Kidney epithelial cell (primary cell): ENCODE results near the gene PCDH10. TPM values are rescaled to one million over a fixed set of nuclear protein-coding genes. Genes with fewer than 3 reads are reported as not detected.

ENCODE experiments used
- DNase-seq: peaks from one replicate; pipeline ENCODE4 v3.0.0-alpha.2; 2010; ENCODE audit warnings: low read depth
- H3K27me3 ChIP-seq: 2 replicates; pipeline ENCODE4 v1.6.0; 2011; ENCODE audit warnings: low read length; ENCODE audit not compliant: control insufficient read depth, insufficient read depth
- H3K36me3 ChIP-seq: 2 replicates; pipeline ENCODE4 v1.5.1; 2011; ENCODE audit warnings: low read length; ENCODE audit not compliant: control insufficient read depth, insufficient read depth
- H3K4me3 ChIP-seq: 2 replicates; pipeline ENCODE4 v1.5.1; 2011; ENCODE audit warnings: low read depth, mild to moderate bottlenecking, control low read depth, low read length
- total RNA-seq: library from RNA; depleted of rRNA; stranded (reverse); fragments of >200 nt; gene quantifications from 2 replicates; pipeline ENCODE4 v1.2.3, GENCODE V29; 2015
- TF ChIP-seq, protein P1 (sequence below): IDR thresholded peaks from 2 replicates; pipeline ENCODE4 v1.5.1; 2011; ENCODE audit warnings: mild to moderate bottlenecking, moderate library complexity, low read length, control low read depth, inconsistent platforms; ENCODE audit not compliant: insufficient read depth, poor library complexity, severe bottlenecking

Gene PCDH10
- total RNA-seq, 1 donor from 2014 or later: 2.0 TPM

DNA sequence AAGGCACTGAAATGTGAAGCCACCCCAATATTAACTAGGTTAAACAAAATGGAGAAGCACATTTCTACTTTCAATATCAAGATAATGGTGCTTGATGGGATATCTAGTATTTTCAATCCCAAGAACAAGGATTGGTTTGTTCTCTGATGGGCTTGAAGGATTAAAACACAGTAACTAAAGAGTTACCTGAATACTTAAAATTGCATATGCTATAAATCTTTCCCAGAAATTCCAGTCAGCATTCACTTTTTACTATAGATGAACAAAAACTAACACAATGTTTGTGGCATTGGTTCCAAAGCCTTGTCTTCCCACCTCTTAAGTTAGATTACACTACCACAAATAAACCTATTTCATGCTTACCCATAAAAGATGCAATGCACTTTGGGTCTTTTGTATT lies 3.9 kb upstream of the PCDH10 start:
- no peak for DNase-seq
- no peaks in the 10 kb centered on the region for H3K36me3 ChIP-seq
- H3K4me3 ChIP-seq: no peak overlapping the region
- TF ChIP-seq, protein P1, sequence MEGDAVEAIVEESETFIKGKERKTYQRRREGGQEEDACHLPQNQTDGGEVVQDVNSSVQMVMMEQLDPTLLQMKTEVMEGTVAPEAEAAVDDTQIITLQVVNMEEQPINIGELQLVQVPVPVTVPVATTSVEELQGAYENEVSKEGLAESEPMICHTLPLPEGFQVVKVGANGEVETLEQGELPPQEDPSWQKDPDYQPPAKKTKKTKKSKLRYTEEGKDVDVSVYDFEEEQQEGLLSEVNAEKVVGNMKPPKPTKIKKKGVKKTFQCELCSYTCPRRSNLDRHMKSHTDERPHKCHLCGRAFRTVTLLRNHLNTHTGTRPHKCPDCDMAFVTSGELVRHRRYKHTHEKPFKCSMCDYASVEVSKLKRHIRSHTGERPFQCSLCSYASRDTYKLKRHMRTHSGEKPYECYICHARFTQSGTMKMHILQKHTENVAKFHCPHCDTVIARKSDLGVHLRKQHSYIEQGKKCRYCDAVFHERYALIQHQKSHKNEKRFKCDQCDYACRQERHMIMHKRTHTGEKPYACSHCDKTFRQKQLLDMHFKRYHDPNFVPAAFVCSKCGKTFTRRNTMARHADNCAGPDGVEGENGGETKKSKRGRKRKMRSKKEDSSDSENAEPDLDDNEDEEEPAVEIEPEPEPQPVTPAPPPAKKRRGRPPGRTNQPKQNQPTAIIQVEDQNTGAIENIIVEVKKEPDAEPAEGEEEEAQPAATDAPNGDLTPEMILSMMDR: no peak
- peaks cover 9% of the 10 kb centered on the region for H3K27me3 ChIP-seq

DNA sequence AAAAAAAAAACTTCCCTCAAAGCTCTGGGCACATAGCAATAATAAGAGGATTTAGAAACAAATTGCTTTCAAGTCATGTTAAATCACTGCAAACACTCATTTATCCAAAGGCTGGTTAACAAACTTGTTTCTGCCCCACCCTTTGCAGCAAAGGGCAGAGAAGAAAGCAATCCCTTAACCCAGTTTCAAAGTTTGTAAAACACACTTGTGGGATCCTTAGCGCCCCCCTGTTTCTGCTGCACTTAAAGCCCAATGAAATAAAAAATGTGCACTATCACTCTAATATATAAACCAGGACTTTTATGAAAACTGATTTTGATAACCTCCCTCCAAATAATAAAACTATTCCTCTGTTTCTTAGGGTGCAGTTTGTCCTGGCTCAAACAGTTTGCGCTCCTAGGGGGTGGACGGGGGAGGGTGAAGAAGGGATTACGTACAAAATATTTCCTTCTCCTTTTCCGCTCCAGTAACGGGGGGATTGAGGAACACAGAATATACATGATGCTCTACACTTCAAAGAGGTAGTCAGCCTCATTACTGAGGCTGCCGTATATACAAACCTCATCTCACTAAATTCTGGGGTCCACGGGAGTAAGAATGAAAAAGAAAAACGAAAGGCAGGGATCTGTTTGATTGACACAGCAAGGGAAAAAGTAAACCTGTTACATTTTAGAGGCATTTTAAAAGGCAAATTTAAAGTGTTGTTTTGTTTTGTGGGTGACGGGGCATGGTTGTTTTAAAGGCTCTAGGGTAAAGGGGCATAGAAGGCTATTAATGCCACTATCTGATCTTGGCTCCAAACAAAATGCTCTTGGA lies 3.1 kb upstream of the PCDH10 start:
- peaks cover 16% of the 10 kb centered on the region for H3K27me3 ChIP-seq
- H3K36me3 ChIP-seq: no peaks in the 10 kb centered on the region
- TF ChIP-seq, protein P1: no peak
- H3K4me3 ChIP-seq: peak overlapping the region; percentile 37
- no peak for DNase-seq

DNA sequence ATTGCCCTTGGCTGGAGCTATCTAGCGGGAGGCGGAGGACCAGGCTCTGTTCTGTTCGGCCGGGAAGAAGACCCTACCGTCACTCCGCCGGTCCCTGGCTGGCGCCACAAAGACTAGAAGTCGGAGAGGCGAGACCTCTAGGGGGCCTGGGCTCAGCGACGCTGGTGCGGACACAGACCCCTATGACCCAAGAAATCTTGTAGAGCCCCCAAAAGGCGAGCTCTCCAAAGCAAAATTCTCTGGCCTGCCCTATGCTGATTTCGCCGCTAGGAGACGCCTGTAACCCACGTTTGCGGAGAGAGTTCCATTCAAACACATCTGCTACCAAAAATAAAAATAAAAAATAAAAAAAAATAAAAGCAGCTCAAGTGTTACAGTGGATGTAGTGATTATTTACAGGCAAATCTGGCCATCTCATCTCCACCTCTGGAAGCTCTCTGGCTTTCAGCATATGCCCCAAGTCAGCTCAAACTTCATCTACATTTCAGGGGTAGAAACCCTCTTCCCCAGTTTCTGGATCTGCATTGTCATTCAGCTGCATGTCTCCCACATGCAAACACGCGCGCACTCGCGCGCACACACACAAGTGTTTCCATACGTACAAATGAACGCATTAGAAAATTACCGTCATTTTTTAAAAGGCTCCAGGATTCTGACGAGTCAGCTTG lies 2.4 kb upstream of the PCDH10 start:
- DNase-seq: no peak
- no peaks in the 10 kb centered on the region for H3K36me3 ChIP-seq
- TF ChIP-seq, protein P1: peak; percentile 99
- peaks cover 23% of the 10 kb centered on the region for H3K27me3 ChIP-seq
- H3K4me3 ChIP-seq: peak overlapping the region; percentile 40

DNA sequence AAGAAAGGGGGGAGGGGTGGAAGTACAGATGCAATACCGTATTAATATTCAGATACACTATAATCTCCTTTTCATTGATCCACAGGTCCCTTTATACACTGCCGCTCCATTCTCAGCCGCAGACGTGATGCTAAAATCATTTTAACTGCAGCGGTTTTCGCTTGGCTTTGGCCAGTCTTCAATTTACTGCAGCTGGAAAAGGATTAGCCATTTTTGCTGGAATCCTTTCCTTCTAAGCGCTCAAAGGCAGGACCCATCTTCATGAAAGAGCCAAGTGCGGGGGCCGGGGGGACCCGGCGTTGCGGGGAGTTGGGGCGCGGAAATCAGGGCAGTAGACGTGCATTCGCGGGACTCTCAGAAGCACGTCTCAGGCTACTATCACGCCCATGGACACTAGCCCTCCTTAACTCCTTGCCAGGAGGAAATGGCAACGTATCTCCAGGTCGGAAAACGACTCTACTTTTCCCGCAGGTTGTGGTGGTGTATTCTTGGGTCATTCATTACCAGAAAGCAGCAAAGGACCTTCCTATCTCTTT lies 1.7 kb upstream of the PCDH10 start:
- peak overlapping the region; percentile 40 for H3K4me3 ChIP-seq
- DNase-seq: no peak
- H3K36me3 ChIP-seq: no peaks in the 10 kb centered on the region
- TF ChIP-seq, protein P1: no peak
- H3K27me3 ChIP-seq: peaks cover 30% of the 10 kb centered on the region

DNA sequence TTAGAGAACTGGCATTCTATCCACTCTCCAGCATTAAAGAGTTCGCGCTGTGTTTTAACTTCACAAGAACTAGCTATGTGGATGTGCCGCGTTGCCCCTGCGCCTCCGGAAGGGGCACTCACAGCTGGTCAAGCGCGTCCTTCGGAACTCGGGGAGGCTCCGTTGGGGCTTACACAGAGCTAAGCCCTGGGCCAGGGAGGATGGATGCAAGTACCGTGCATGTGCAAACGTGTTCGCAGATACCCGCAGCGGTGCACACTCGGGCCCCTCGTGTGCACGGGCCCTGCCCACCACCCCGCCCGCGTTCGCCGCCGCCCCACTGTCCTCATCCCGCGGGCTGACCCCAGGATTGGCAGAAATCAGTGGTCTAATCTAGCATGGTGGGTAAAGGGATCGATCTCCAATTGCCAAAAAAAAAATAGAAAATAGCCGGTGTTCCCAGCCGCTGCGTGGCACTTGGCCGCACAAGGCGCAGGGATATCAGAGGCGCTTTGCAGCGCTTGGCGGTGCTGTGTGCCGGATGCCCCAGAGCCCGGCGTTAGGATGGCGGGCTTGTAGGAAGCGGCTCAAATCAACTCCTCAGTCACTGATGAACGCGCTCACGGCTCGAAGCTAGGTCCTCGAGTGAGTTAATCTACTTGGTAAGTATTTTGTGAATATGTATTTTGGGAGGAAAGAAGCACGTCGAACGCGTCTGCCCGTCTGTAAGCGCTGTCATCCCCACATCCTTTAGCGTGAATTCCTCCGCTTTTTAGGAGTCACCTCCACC lies 989 bp upstream of the PCDH10 start:
- TF ChIP-seq, protein P1: peak; percentile 8
- peaks cover 37% of the 10 kb centered on the region for H3K27me3 ChIP-seq
- peak overlapping the region; percentile 40 for H3K4me3 ChIP-seq
- DNase-seq: no peak
- H3K36me3 ChIP-seq: no peaks in the 10 kb centered on the region
